Mucosa of descending colon (tissue), 3 donors: ENCODE data around the gene GMDS. TPM values are rescaled to one million over a fixed set of nuclear protein-coding genes. Genes with fewer than 3 reads are reported as not detected.
A peak's percentile ranks its signal among the peaks of the same experiment; 100 is the strongest.

Experiments used
- ATAC-seq: fragments of 200-7000 bp; cut with Tn5 transposase; one replicate; pipeline ENCODE4 v1.9.1; 2020; ENCODE audit warnings: mild to moderate bottlenecking, moderate library complexity
- DNase-seq, 3 donors: peaks; one replicate each; pipeline ENCODE4 v3.0.0-alpha.2; 2020
- H3K36me3 ChIP-seq: fragments of 200-600 bp; one replicate; pipeline ENCODE4 v1.8.0; 2021; ENCODE audit warnings: low read depth, mild to moderate bottlenecking
- H3K4me1 ChIP-seq: fragments of 200-600 bp; one replicate; pipeline ENCODE4 v1.8.0; 2021; ENCODE audit warnings: low read depth, mild to moderate bottlenecking
- H3K4me3 ChIP-seq: fragments of 200-600 bp; one replicate; pipeline ENCODE4 v1.8.0; 2021; ENCODE audit warnings: mild to moderate bottlenecking
- H3K9me3 ChIP-seq: fragments of 200-600 bp; one replicate; pipeline ENCODE4 v1.8.0; 2021; ENCODE audit warnings: mild to moderate bottlenecking
- intact Hi-C, 2 donors: fragments of 100-400 bp; cut with DNase I in 1 of 2; cut with micrococcal nuclease in 1 of 2; formaldehyde crosslinking; loops; one replicate each; pipeline versions ENCODE4 v1.11.0 to v1.11.1; 2022; cut with DNase I, micrococcal nuclease
- total RNA-seq, 3 donors: library from RNA; stranded (reverse); fragmentation: NEBNext Ultra II Directional in 2 of 3; extraction: Animal tissue kit (Norgen Biotek cat#: 25700) in 2 of 3; gene quantifications; one replicate each; pipeline versions ENCODE4 v1.2.1 to v1.2.4, GENCODE V29; 2021 to 2023
- TF ChIP-seq, protein P1 (sequence below): fragments of 200-600 bp; IDR thresholded peaks from one replicate; pipeline ENCODE4 v1.8.0; 2022; ENCODE audit warnings: antibody characterized with exemption, mild to moderate bottlenecking
- donor health status: DM: no; HTN: no; CAD: no; lungs with moderate emphysema.
- donor health status: DM: no; HTN: no; CAD: no.
- donor health status: DM: no; HTN: yes; CAD: no.

Gene GMDS
- total RNA-seq, 3 donors from 2014 or later, result 68.0 to 228 (median 135) TPM

DNA sequence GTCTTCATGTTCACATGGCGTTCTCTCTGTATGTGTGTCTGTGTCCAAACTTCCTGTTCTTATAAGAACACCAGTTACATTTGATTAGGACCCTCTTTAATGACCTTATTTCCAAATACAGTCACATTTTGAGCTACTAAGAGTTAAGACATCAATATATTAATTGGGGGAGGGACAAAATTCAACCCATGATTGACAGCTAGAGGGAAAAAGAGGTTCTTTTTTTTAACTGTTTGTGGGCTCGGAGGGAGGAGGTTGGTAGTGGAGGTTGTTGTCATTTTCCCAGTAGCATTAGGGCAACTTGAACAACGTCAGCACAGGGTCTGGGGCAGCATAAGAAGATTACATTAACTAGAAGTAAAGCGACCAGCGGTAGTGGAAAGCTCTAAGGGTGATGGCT, 2.3 kb upstream of the GMDS start:
- ATAC-seq (no peak), DNase-seq (no peak)
- TF ChIP-seq, protein P1, sequence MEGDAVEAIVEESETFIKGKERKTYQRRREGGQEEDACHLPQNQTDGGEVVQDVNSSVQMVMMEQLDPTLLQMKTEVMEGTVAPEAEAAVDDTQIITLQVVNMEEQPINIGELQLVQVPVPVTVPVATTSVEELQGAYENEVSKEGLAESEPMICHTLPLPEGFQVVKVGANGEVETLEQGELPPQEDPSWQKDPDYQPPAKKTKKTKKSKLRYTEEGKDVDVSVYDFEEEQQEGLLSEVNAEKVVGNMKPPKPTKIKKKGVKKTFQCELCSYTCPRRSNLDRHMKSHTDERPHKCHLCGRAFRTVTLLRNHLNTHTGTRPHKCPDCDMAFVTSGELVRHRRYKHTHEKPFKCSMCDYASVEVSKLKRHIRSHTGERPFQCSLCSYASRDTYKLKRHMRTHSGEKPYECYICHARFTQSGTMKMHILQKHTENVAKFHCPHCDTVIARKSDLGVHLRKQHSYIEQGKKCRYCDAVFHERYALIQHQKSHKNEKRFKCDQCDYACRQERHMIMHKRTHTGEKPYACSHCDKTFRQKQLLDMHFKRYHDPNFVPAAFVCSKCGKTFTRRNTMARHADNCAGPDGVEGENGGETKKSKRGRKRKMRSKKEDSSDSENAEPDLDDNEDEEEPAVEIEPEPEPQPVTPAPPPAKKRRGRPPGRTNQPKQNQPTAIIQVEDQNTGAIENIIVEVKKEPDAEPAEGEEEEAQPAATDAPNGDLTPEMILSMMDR, result no peak
- no peaks in the 10 kb centered on the region for H3K9me3 ChIP-seq
- peaks cover 12% of the 10 kb centered on the region for H3K4me1 ChIP-seq
- no peaks in the 10 kb centered on the region for H3K36me3 ChIP-seq
- H3K4me3 ChIP-seq, result no peak overlapping the region
- intact Hi-C loops, result no loop called here

DNA sequence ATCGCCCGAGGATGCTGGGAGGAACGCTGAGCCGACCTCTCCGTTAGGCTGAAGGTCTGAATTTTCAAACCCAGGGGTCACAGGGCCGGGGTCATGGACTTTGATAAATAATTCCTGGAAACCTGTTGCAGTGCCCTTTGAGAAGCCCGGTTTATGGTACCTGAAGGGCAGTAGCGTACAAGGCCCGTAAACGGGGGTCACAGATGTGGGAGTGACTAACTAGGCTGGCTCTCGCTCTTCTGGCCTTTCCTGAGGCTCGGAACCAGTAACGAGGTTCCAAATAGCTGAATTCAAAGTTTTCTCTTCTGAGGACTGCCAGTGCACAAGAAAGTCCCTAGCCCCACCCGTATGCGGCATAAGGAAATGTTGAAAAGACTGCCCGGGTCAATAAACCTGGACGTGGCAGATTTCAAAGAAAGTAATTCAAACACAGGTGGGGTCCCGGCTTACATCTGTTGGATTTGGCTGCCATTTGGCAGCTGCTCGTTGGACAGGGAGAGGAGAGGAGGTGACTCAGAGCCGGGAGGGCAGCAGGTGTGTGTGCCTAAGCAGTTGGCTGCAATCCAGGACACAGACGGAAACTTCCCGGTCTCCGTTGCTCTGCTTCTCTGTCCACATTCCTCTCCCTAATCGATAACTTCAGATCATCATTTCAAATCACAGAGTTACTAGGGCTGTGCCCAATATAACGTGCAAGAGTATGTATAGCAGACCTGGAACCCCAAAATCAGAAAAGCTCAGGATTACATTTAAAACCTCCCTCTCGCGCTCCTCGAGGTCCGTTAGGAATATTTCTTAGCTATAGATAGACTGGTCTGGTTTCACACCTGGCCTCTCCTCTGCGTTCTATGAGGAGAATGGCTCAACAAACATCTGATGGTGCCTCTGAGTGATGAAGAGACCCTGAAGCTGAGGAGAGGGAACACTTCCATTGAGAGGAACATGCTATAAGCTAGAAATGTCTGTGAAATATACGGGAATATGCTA, 765 bp upstream of the GMDS start:
- Histone ChIP-seq H3K36me3 (no peaks in the 10 kb centered on the region), H3K9me3 (no peaks in the 10 kb centered on the region), H3K4me1 (peaks cover 12% of the 10 kb centered on the region), H3K4me3 (peak overlapping the region; percentile 70)
- TF ChIP-seq, protein P1, result no peak
- DNase-seq, result peak; percentile 87 to 93 (median 90)
- intact Hi-C loops, result no loop called here
- peak; percentile 76 for ATAC-seq

- Histone ChIP-seq H3K4me1 (peaks cover 24% of the 10 kb centered on the region), H3K4me3 (peak overlapping the region; percentile 70), H3K9me3 (no peaks in the 10 kb centered on the region), H3K36me3 (no peaks in the 10 kb centered on the region)
- intact Hi-C loops, result no loop called here
- peak; percentile 31 for ATAC-seq
- TF ChIP-seq, protein P1, result no peak
- DNase-seq, result no peak
Observed at GRCh38 chr6:2244261-2245102, 923 bp downstream of the GMDS start.

DNA sequence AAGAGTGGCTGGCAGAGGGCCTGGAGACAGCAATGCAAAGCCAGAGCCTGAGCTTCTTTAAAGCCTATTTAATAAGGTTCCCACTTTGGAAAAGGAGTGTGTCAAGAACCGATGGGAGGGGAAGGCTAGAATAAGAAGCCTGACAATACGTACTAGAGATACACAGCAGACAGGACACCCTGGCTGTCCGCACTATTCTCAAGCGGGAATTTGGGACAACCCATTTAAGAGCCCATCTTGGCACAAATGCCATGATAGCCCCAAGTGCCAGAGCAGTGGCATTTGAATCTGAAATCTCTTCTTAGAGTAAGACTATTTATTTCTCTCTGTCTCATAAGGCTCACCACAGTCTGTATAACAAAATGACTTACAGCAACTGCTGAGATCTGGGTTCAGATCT, 3.1 kb downstream of the GMDS start:
- no peak for ATAC-seq
- intact Hi-C loops, result no loop called here
- Histone ChIP-seq H3K36me3 (no peaks in the 10 kb centered on the region), H3K4me1 (peaks cover 26% of the 10 kb centered on the region), H3K9me3 (no peaks in the 10 kb centered on the region), H3K4me3 (no peak overlapping the region)
- TF ChIP-seq, protein P1, result no peak
- DNase-seq, result peak in 1 of 3 donors; percentile 3

DNA sequence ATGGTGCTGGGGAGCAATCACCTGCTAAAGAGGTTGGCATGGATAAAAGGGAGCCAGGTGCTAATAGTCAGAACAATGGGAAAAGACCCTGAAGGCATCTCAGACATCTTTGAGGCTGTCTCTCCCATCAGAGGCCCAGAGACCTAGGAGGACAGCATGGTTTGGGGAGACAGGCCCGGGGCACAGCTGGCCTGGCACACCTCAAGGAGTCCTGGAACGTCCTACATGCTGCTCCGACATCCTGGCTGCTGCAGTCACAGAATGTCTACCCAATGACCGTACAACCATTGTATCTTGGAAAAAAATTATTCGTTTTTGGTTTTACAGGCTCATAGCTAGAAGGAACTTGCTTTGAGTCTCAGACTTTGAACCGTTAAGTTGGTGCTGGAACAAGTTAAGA, 4.4 kb downstream of the GMDS start:
- intact Hi-C loops, result no loop called here
- Histone ChIP-seq H3K4me1 (peaks cover 15% of the 10 kb centered on the region), H3K36me3 (no peaks in the 10 kb centered on the region), H3K4me3 (no peak overlapping the region), H3K9me3 (no peaks in the 10 kb centered on the region)
- ATAC-seq (no peak), DNase-seq (no peak)
- TF ChIP-seq, protein P1, result no peak
